ENCODE data around the gene NRN1. TPM values are rescaled to one million over a fixed set of nuclear protein-coding genes. Genes with fewer than 3 reads are reported as not detected.

NRN1 gene
- polyA plus RNA-seq, 1 donor (not counting 4 experiments of a cell fraction or from before 2014, with no cell fraction given) = 5.7 TPM

DNA sequence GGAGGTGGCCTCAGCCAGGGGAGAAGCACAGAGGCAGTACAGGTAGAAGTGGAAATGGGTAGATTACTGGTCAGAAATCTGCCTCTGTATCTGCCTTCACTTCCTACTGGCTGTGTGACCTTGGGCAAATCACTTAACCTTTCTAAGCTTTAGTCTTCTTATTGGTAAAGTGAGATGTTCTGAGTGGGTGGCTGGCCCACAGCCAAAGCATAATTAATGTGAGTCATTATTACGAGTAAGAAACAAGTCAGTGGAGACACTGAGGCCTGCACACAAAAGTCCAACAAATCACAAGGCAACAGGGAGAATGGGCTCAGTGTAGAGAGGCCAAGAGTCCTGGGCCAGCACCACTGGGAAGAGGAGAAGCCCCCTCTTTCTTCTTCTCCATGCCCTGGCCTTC, 39.1 kb downstream of the NRN1 start:
- Histone ChIP-seq H3K4me2 (ENCODE audit: control insufficient read depth, extremely low read depth, insufficient read depth, low read depth, low read length) (no peak overlapping the region), H3K4me3 (ENCODE audit: control insufficient read depth in 2 of 3, extremely low read depth in 1 of 3, insufficient read depth in 2 of 3, low read depth in 1 of 3, low read length in 3 of 3) (no peak overlapping the region), H4K20me1 (ENCODE audit: control insufficient read depth, extremely low read depth, insufficient read depth, low read length) (no peaks in the 10 kb centered on the region), H3K27me3 (ENCODE audit: control insufficient read depth, extremely low read depth, insufficient read depth, low read length) (no peaks in the 10 kb centered on the region), H3K4me1 (ENCODE audit: control insufficient read depth, extremely low read depth, insufficient read depth, low read length) (no peaks in the 10 kb centered on the region), H3K9me3 (ENCODE audit: control insufficient read depth, low read depth, low read length) (no peaks in the 10 kb centered on the region), H3K79me2 (ENCODE audit: control insufficient read depth, insufficient read depth, low read length) (no peaks in the 10 kb centered on the region), H3K9me1 (ENCODE audit: control insufficient read depth, extremely low read depth, insufficient read depth, low read length) (no peaks in the 10 kb centered on the region), H3K36me3 (ENCODE audit: control insufficient read depth in 2 of 2, extremely low read depth in 1 of 2, insufficient read depth in 2 of 2, low read length in 2 of 2) (no peaks in the 10 kb centered on the region), H2AFZ (ENCODE audit: control insufficient read depth, low read length) (no peak overlapping the region), H3K9ac (ENCODE audit: control insufficient read depth, extremely low read depth, insufficient read depth, low read length) (no peak overlapping the region), H3K27ac (ENCODE audit: control insufficient read depth, insufficient read depth, low read length) (no peak overlapping the region)
- FAIRE-seq (no peak), DNase-seq (ENCODE audit: low read depth, low spot score) (no peak)
- TF ChIP-seq, protein P1, sequence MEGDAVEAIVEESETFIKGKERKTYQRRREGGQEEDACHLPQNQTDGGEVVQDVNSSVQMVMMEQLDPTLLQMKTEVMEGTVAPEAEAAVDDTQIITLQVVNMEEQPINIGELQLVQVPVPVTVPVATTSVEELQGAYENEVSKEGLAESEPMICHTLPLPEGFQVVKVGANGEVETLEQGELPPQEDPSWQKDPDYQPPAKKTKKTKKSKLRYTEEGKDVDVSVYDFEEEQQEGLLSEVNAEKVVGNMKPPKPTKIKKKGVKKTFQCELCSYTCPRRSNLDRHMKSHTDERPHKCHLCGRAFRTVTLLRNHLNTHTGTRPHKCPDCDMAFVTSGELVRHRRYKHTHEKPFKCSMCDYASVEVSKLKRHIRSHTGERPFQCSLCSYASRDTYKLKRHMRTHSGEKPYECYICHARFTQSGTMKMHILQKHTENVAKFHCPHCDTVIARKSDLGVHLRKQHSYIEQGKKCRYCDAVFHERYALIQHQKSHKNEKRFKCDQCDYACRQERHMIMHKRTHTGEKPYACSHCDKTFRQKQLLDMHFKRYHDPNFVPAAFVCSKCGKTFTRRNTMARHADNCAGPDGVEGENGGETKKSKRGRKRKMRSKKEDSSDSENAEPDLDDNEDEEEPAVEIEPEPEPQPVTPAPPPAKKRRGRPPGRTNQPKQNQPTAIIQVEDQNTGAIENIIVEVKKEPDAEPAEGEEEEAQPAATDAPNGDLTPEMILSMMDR (optimal IDR thresholded peaks at IDR 0.05 in 1 of 3, IDR thresholded peaks at IDR 0.05 in 1 of 3, conservative IDR thresholded peaks at IDR 0.05 in 1 of 3; ENCODE audit: extremely low read depth in 1 of 3, insufficient read depth in 2 of 3, low read length in 3 of 3) = no peak
- no peak for TF ChIP-seq EZH2 (IDR thresholded peaks at IDR 0.05; ENCODE audit: low read length)
- dilution Hi-C loops (cut with MboI; ENCODE audit: extremely low pct_ligation_motif_present, low sequenced_read_pairs) = no loop called here

DNA sequence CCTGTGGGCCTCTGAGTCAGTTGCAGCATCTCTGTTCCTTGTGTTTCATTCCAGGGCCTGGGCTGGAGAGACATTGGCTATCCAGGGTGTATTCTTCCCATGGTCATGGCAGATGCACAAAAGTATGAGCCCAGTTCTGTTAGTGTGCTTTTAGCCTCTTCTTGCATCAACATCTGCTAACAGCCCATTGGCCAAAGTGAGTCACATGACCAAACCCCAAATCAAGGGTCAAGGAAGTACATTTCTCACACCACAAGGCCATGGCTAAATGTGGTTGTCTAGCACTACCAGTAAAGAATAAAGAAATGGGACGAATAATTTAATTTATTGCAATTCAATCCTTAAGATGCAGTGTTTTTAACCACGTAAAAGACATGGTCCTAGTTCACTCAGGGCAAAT, 43.9 kb downstream of the NRN1 start:
- no peaks in the 10 kb centered on the region for H3K36me3 ChIP-seq (ENCODE audit: control insufficient read depth in 2 of 2, extremely low read depth in 1 of 2, insufficient read depth in 2 of 2, low read length in 2 of 2)
- H3K27ac ChIP-seq (ENCODE audit: control insufficient read depth, insufficient read depth, low read length) = no peak overlapping the region
- FAIRE-seq (no peak), DNase-seq (ENCODE audit: low read depth, low spot score) (no peak)
- no peaks in the 10 kb centered on the region for H3K9me3 ChIP-seq (ENCODE audit: control insufficient read depth, low read depth, low read length)
- no peaks in the 10 kb centered on the region for H3K9me1 ChIP-seq (ENCODE audit: control insufficient read depth, extremely low read depth, insufficient read depth, low read length)
- H4K20me1 ChIP-seq (ENCODE audit: control insufficient read depth, extremely low read depth, insufficient read depth, low read length) = no peaks in the 10 kb centered on the region
- H3K4me1 ChIP-seq (ENCODE audit: control insufficient read depth, extremely low read depth, insufficient read depth, low read length) = no peaks in the 10 kb centered on the region
- dilution Hi-C loops (cut with MboI; ENCODE audit: extremely low pct_ligation_motif_present, low sequenced_read_pairs) = no loop called here
- no peak overlapping the region for H2AFZ ChIP-seq (ENCODE audit: control insufficient read depth, low read length)
- H3K9ac ChIP-seq (ENCODE audit: control insufficient read depth, extremely low read depth, insufficient read depth, low read length) = no peak overlapping the region
- H3K4me2 ChIP-seq (ENCODE audit: control insufficient read depth, extremely low read depth, insufficient read depth, low read depth, low read length) = no peak overlapping the region
- TF ChIP-seq EZH2 (IDR thresholded peaks at IDR 0.05; ENCODE audit: low read length) = no peak
- TF ChIP-seq, protein P1 (optimal IDR thresholded peaks at IDR 0.05 in 1 of 3, IDR thresholded peaks at IDR 0.05 in 1 of 3, conservative IDR thresholded peaks at IDR 0.05 in 1 of 3; ENCODE audit: extremely low read depth in 1 of 3, insufficient read depth in 2 of 3, low read length in 3 of 3) = no peak
- no peaks in the 10 kb centered on the region for H3K27me3 ChIP-seq (ENCODE audit: control insufficient read depth, extremely low read depth, insufficient read depth, low read length)
- H3K4me3 ChIP-seq (ENCODE audit: control insufficient read depth in 2 of 3, extremely low read depth in 1 of 3, insufficient read depth in 2 of 3, low read depth in 1 of 3, low read length in 3 of 3) = no peak overlapping the region
- no peaks in the 10 kb centered on the region for H3K79me2 ChIP-seq (ENCODE audit: control insufficient read depth, insufficient read depth, low read length)
